Suprapubic skin (tissue), 4 donors: Measurements from ENCODE around the gene LAPTM5.

Experiments
- CTCF ChIP-seq, 2 donors: fragments of 200-600 bp in 1 of 2; fragments of 450-650 bp in 1 of 2; sonication (generic) in 1 of 2; IDR thresholded peaks; one replicate each; pipeline ENCODE4 v1.5.1; 2016 to 2019; ENCODE audit warnings: antibody characterized with exemption in 2 of 2, mild to moderate bottlenecking in 1 of 2, moderate library complexity in 1 of 2
- POLR2A ChIP-seq, 2 donors: fragments of 450-650 bp; IDR thresholded peaks; one replicate each; pipeline ENCODE4 v1.6.1; 2017; ENCODE audit warnings: antibody characterized with exemption in 2 of 2, mild to moderate bottlenecking in 2 of 2, moderate library complexity in 2 of 2
- POLR2AphosphoS5 ChIP-seq, 3 donors: sonication (generic); formaldehyde crosslinking; IDR thresholded peaks; one replicate each; pipeline ENCODE4 v1.6.1; 2017; ENCODE audit warnings: antibody characterized with exemption in 3 of 3

GRCh38 chr1:30787856-30788495 is 30.4 kb upstream of the LAPTM5 start:
- TF ChIP-seq POLR2AphosphoS5 (IDR thresholded peaks at IDR 0.05): no peak
- no peak for TF ChIP-seq CTCF (IDR thresholded peaks at IDR 0.05)
- no peak for TF ChIP-seq POLR2A (IDR thresholded peaks at IDR 0.05)
